Measurements from ENCODE around the gene KCNMA1. TPM values are rescaled to one million over a fixed set of nuclear protein-coding genes. Genes with fewer than 3 reads are reported as not detected.

The KCNMA1 gene
- total RNA-seq, 3 donors from 2014 or later (not counting 1 experiment from before 2014, with no cell fraction given), result 0.40 to 1.8 (median 0.63) TPM

- intact Hi-C loops (cut with micrococcal nuclease), result no loop called here
- no peaks in the 10 kb centered on the region for H3K36me3 ChIP-seq (ENCODE audit: control insufficient read depth, insufficient read depth, low read length)
- 91% methylated on average over 6 of the region's 6 CpGs for WGBS (ENCODE audit: insufficient coverage)
- no peaks in the 10 kb centered on the region for H3K27me3 ChIP-seq (ENCODE audit: control insufficient read depth, insufficient read depth, low read length)
- no peak overlapping the region for H3K27ac ChIP-seq (ENCODE audit: low read length)
- Mint-ChIP-seq H3K27ac (no peak overlapping the region), H3K9me3 (no peaks in the 10 kb centered on the region), H3K4me3 (no peak overlapping the region), H3K4me1 (no peaks in the 10 kb centered on the region), H3K27me3 (ENCODE audit: low read depth in 2 of 2) (peaks cover 8 to 18% of the 10 kb centered on the region in 2 donors), H3K36me3 (no peaks in the 10 kb centered on the region)
- H3K4me3 ChIP-seq (ENCODE audit: low read length), result no peak overlapping the region
- DNase-seq, result no peak
- no peak for ATAC-seq
- no peaks in the 10 kb centered on the region for H3K4me1 ChIP-seq (ENCODE audit: control insufficient read depth, insufficient read depth, low read length)
- TF ChIP-seq, protein P1, sequence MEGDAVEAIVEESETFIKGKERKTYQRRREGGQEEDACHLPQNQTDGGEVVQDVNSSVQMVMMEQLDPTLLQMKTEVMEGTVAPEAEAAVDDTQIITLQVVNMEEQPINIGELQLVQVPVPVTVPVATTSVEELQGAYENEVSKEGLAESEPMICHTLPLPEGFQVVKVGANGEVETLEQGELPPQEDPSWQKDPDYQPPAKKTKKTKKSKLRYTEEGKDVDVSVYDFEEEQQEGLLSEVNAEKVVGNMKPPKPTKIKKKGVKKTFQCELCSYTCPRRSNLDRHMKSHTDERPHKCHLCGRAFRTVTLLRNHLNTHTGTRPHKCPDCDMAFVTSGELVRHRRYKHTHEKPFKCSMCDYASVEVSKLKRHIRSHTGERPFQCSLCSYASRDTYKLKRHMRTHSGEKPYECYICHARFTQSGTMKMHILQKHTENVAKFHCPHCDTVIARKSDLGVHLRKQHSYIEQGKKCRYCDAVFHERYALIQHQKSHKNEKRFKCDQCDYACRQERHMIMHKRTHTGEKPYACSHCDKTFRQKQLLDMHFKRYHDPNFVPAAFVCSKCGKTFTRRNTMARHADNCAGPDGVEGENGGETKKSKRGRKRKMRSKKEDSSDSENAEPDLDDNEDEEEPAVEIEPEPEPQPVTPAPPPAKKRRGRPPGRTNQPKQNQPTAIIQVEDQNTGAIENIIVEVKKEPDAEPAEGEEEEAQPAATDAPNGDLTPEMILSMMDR (IDR thresholded peaks at IDR 0.05), result no peak
- H3K9me3 ChIP-seq (ENCODE audit: control insufficient read depth, insufficient read depth, low read length), result no peaks in the 10 kb centered on the region
Observed at GRCh38 chr10:77511498-77512218, 126.0 kb downstream of the KCNMA1 start.

DNA sequence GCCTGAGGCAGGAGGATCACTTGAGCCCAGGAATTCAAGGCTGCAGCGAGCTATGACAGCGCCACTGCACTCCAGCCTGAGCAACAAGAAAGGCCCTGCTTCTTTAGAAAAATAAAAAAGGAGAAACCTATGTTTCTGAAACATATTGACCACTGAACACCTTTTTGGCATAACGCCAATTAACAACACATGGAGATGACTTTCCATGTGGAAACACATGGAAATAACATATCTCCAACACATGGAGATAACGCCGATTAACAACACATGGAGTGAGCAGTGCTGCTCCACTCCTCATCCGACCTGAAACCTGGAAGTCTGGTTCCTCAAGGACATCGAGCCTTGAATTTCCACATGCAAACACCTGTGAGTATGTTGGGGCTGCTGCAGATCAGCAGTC lies 126.9 kb downstream of the KCNMA1 start:
- Mint-ChIP-seq H3K9me3 (no peaks in the 10 kb centered on the region), H3K4me3 (no peak overlapping the region), H3K36me3 (no peaks in the 10 kb centered on the region), H3K27me3 (ENCODE audit: low read depth in 2 of 2) (peaks cover 10 to 23% of the 10 kb centered on the region in 2 donors), H3K4me1 (no peaks in the 10 kb centered on the region), H3K27ac (no peak overlapping the region)
- ATAC-seq (no peak), DNase-seq (no peak)
- Histone ChIP-seq H3K4me1 (ENCODE audit: control insufficient read depth, insufficient read depth, low read length) (no peaks in the 10 kb centered on the region), H3K9me3 (ENCODE audit: control insufficient read depth, insufficient read depth, low read length) (no peaks in the 10 kb centered on the region), H3K27ac (ENCODE audit: low read length) (no peak overlapping the region), H3K36me3 (ENCODE audit: control insufficient read depth, insufficient read depth, low read length) (no peaks in the 10 kb centered on the region), H3K4me3 (ENCODE audit: low read length) (no peak overlapping the region), H3K27me3 (ENCODE audit: control insufficient read depth, insufficient read depth, low read length) (no peaks in the 10 kb centered on the region)
- TF ChIP-seq, protein P1 (IDR thresholded peaks at IDR 0.05), result no peak
- WGBS (ENCODE audit: insufficient coverage), result 91% methylated on average over 7 of the region's 7 CpGs
- intact Hi-C loops (cut with micrococcal nuclease), result no loop called here

DNA sequence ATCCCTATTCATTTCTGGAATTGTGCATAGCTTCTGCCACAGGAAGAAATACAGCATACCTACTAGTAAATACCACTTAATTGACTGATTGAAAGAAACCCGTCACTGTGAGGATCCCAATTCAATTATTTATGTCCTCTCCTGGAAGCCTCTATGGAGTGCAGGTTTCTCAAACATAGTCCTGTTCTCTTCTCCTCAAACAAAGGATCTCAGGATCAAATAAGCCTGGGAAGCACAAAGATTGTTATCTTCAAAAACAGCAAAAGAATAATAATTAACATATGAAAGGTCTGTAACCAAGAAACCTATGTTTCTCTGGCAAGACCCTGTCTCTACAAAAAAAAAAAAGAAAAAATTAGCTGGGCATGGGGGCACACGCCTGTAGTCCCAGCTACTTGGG lies 127.3 kb downstream of the KCNMA1 start:
- H3K27me3 Mint-ChIP-seq (ENCODE audit: low read depth in 2 of 2), result peaks cover 12 to 25% of the 10 kb centered on the region in 2 donors
- Histone ChIP-seq H3K4me3 (ENCODE audit: low read length) (no peak overlapping the region), H3K27me3 (ENCODE audit: control insufficient read depth, insufficient read depth, low read length) (no peaks in the 10 kb centered on the region), H3K36me3 (ENCODE audit: control insufficient read depth, insufficient read depth, low read length) (no peaks in the 10 kb centered on the region), H3K4me1 (ENCODE audit: control insufficient read depth, insufficient read depth, low read length) (no peaks in the 10 kb centered on the region), H3K9me3 (ENCODE audit: control insufficient read depth, insufficient read depth, low read length) (no peaks in the 10 kb centered on the region), H3K27ac (ENCODE audit: low read length) (no peak overlapping the region)
- TF ChIP-seq, protein P1 (IDR thresholded peaks at IDR 0.05), result no peak
- DNase-seq, result no peak
- ATAC-seq, result no peak
- H3K4me3 Mint-ChIP-seq, result no peak overlapping the region
- 93% methylated on average over 2 of the region's 2 CpGs for WGBS (ENCODE audit: insufficient coverage)
- no peaks in the 10 kb centered on the region for H3K9me3 Mint-ChIP-seq
- H3K36me3 Mint-ChIP-seq, result no peaks in the 10 kb centered on the region
- H3K4me1 Mint-ChIP-seq, result no peaks in the 10 kb centered on the region
- H3K27ac Mint-ChIP-seq, result no peak overlapping the region
- intact Hi-C loops (cut with micrococcal nuclease), result no loop called here

DNA sequence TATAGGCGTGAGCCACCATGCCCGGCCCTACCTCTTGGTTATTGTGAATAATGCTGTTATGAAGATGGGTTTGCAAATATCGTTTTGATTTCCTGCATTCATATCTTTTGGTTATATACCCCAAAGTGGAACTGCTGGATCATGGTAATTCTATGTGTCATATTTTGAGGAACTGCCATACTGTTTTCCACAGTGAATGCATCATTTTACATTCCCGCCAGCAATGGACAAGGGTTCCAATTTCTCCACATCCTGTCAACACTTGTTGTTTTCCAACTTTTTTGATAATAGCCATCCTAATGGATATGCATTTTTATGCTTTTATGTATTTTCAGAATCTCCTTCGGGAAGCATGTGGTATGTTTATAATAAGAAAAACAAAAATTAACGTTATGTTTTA lies 128.2 kb downstream of the KCNMA1 start:
- TF ChIP-seq, protein P1 (IDR thresholded peaks at IDR 0.05), result no peak
- no peak for ATAC-seq
- H3K27me3 Mint-ChIP-seq (ENCODE audit: low read depth in 2 of 2), result peaks cover 12 to 29% of the 10 kb centered on the region in 2 donors
- H3K4me1 Mint-ChIP-seq, result no peaks in the 10 kb centered on the region
- no peak for DNase-seq
- H3K36me3 Mint-ChIP-seq, result no peaks in the 10 kb centered on the region
- H3K27ac Mint-ChIP-seq, result no peak overlapping the region
- Histone ChIP-seq H3K27ac (ENCODE audit: low read length) (no peak overlapping the region), H3K4me3 (ENCODE audit: low read length) (no peak overlapping the region), H3K27me3 (ENCODE audit: control insufficient read depth, insufficient read depth, low read length) (no peaks in the 10 kb centered on the region), H3K36me3 (ENCODE audit: control insufficient read depth, insufficient read depth, low read length) (no peaks in the 10 kb centered on the region), H3K9me3 (ENCODE audit: control insufficient read depth, insufficient read depth, low read length) (no peaks in the 10 kb centered on the region), H3K4me1 (ENCODE audit: control insufficient read depth, insufficient read depth, low read length) (no peaks in the 10 kb centered on the region)
- 93% methylated on average over 3 of the region's 6 CpGs for WGBS (ENCODE audit: insufficient coverage)
- no peak overlapping the region for H3K4me3 Mint-ChIP-seq
- H3K9me3 Mint-ChIP-seq, result no peaks in the 10 kb centered on the region
- intact Hi-C loops (cut with micrococcal nuclease), result no loop called here
